ENCODE results near the gene ONECUT2. TPM values are rescaled to one million over a fixed set of nuclear protein-coding genes. Genes with fewer than 3 reads are reported as not detected.

The ONECUT2 gene
- total RNA-seq, 1 donor from 2014 or later, result under 0.01 TPM

DNA sequence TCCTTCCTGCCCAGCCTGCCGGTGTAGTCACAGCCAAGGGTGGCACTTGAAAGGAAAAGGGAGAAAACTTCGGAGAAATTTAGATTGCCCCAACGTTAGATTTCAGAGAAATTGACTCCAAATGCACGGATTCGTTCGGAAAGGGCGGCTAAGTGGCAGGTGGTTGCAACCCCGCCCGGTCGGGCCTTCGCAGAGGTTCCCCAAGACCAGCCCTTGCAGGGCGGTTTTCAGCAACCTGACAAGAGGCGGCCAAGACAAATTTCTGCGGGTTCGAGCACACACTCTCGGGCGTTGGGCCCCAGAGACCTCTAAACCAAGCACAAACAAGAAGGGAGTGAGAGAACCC, 4.8 kb downstream of the ONECUT2 start:
- FAIRE-seq (no peak), DNase-seq (ENCODE audit: low read depth) (no peak)
- TF ChIP-seq, protein P1, sequence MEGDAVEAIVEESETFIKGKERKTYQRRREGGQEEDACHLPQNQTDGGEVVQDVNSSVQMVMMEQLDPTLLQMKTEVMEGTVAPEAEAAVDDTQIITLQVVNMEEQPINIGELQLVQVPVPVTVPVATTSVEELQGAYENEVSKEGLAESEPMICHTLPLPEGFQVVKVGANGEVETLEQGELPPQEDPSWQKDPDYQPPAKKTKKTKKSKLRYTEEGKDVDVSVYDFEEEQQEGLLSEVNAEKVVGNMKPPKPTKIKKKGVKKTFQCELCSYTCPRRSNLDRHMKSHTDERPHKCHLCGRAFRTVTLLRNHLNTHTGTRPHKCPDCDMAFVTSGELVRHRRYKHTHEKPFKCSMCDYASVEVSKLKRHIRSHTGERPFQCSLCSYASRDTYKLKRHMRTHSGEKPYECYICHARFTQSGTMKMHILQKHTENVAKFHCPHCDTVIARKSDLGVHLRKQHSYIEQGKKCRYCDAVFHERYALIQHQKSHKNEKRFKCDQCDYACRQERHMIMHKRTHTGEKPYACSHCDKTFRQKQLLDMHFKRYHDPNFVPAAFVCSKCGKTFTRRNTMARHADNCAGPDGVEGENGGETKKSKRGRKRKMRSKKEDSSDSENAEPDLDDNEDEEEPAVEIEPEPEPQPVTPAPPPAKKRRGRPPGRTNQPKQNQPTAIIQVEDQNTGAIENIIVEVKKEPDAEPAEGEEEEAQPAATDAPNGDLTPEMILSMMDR (IDR thresholded peaks at IDR 0.05; ENCODE audit: insufficient read depth, low read length, severe bottlenecking), result no peak
- H3K4me3 ChIP-seq (ENCODE audit: low read depth, low read length), result no peak overlapping the region
- peaks cover 71% of the 10 kb centered on the region for H3K27me3 ChIP-seq (ENCODE audit: control insufficient read depth, insufficient read depth, low read length)
- no peaks in the 10 kb centered on the region for H3K36me3 ChIP-seq (ENCODE audit: control insufficient read depth, insufficient read depth, low read length)

DNA sequence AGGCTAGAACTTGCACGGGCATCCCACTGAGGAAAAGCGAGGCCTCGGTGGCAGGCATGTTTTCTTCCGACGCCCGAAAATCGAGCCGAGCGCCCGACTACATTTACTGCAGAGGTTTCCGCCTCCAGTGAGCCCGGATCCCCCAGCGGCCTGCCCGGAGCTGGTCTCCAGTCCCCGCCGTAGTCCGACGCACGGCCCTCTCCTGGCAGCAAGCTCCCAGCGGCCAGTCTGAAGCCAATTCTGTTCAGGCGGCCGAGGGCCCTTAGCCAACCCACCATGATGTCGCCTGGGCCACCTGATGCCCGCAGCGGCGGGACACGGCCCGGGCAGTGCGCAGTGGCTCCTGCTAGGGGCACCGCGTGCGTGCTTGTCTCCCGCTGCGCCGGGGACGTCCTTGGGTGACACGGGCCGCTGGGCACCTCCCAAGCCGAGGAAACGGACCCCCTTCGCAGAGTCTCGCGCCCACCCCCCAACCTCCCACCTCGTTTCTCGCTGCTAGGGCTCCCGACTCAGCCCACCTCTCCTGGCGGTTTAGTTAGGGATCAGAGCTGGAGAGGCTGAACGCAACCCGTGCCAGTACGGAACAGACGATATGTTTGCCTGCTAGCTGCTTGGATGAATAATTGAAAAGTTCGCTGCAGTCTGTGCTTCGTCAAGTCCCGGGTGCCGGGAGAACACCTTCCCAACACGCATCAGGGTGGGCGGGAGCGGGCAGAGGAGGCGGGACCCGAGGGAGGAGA, 5.3 kb downstream of the ONECUT2 start:
- no peak for DNase-seq (ENCODE audit: low read depth)
- FAIRE-seq, result no peak
- Histone ChIP-seq H3K36me3 (ENCODE audit: control insufficient read depth, insufficient read depth, low read length) (no peaks in the 10 kb centered on the region), H3K27me3 (ENCODE audit: control insufficient read depth, insufficient read depth, low read length) (peaks cover 71% of the 10 kb centered on the region), H3K4me3 (ENCODE audit: low read depth, low read length) (no peak overlapping the region)
- TF ChIP-seq, protein P1 (IDR thresholded peaks at IDR 0.05; ENCODE audit: insufficient read depth, low read length, severe bottlenecking), result no peak

- Histone ChIP-seq H3K4me3 (ENCODE audit: low read depth, low read length) (no peak overlapping the region), H3K27me3 (ENCODE audit: control insufficient read depth, insufficient read depth, low read length) (peaks cover 67% of the 10 kb centered on the region), H3K36me3 (ENCODE audit: control insufficient read depth, insufficient read depth, low read length) (no peaks in the 10 kb centered on the region)
- TF ChIP-seq, protein P1 (IDR thresholded peaks at IDR 0.05; ENCODE audit: insufficient read depth, low read length, severe bottlenecking), result no peak
- DNase-seq (ENCODE audit: low read depth) (peak; percentile 49), FAIRE-seq (no peak)
Measured at GRCh38 chr18:57441071-57441794, 6.1 kb downstream of the ONECUT2 start.

DNA sequence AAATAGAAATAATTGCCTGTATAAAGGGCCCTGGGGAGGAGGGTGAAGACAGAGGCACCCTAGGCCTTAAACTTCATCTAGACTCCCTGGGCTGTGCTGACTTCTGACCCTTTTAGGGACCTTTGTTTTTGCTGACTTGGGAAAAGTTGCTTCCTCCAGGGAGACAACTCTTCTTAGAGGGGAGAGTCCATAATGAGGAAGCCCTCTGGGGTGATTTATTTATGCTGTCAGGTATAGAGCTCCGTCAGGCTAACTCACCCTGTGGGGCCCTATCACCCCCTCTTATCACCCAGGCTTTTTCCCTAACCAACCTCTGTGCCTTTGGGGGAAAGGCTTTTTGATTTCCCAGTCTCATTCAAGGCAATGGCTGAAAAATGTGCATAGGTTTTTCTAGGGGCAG, 8.1 kb downstream of the ONECUT2 start:
- no peaks in the 10 kb centered on the region for H3K36me3 ChIP-seq (ENCODE audit: control insufficient read depth, insufficient read depth, low read length)
- FAIRE-seq (no peak), DNase-seq (ENCODE audit: low read depth) (no peak)
- TF ChIP-seq, protein P1 (IDR thresholded peaks at IDR 0.05; ENCODE audit: insufficient read depth, low read length, severe bottlenecking), result no peak
- H3K27me3 ChIP-seq (ENCODE audit: control insufficient read depth, insufficient read depth, low read length), result peaks cover 49% of the 10 kb centered on the region
- H3K4me3 ChIP-seq (ENCODE audit: low read depth, low read length), result no peak overlapping the region

- Histone ChIP-seq H3K36me3 (ENCODE audit: control insufficient read depth, insufficient read depth, low read length) (no peaks in the 10 kb centered on the region), H3K4me3 (ENCODE audit: low read depth, low read length) (no peak overlapping the region), H3K27me3 (ENCODE audit: control insufficient read depth, insufficient read depth, low read length) (peaks cover 45% of the 10 kb centered on the region)
- TF ChIP-seq, protein P1 (IDR thresholded peaks at IDR 0.05; ENCODE audit: insufficient read depth, low read length, severe bottlenecking), result no peak
- DNase-seq (ENCODE audit: low read depth) (no peak), FAIRE-seq (no peak)
Measured at GRCh38 chr18:57443702-57444101, 8.5 kb downstream of the ONECUT2 start.

Data from bronchial epithelial cell (primary cell).